Fibroblast of lung (primary cell): Measurements from ENCODE around the gene HAUS6.
"Not testable (repeated sequence)": the region's sequence is repeated elsewhere in the genome, so short reads cannot be mapped to it uniquely, and the experiment has no call there.

Experiments used
- CTCF ChIP-seq, 2 donors: IDR thresholded peaks in 1 of 2; conservative IDR thresholded peaks in 1 of 2; 1 replicate in 1 of 2; 2 replicates in 1 of 2; pipeline ENCODE4 v1.5.1; 2011 to 2012; ENCODE audit warnings: low read length in 2 of 2, control low read depth in 1 of 2, inconsistent platforms in 1 of 2, low read depth in 1 of 2, mild to moderate bottlenecking in 1 of 2
- EZH2 ChIP-seq: IDR thresholded peaks from 2 replicates; pipeline ENCODE4 v1.5.1; 2012; ENCODE audit warnings: low read length, control low read depth, mild to moderate bottlenecking; ENCODE audit errors: missing control alignments

- TF ChIP-seq CTCF (conservative IDR thresholded peaks at IDR 0.05 in 1 of 2, IDR thresholded peaks at IDR 0.05 in 1 of 2; ENCODE audit: low read depth in 1 of 2, low read length in 2 of 2); EZH2: not testable (repeated sequence)
These were observed 49.4 kb upstream of the HAUS6 start for GRCh38 chr9:19152160-19152498.
